ENCODE data around the gene NTN1.
"Not testable (repeated sequence)": the region's sequence is repeated elsewhere in the genome, so short reads cannot be mapped to it uniquely, and the experiment has no call there.

The NTN1 gene

GRCh38 chr17:9125722-9126121 is 104.4 kb downstream of the NTN1 start:
- no peak for DNase-seq

- DNase-seq: no peak
These were observed 106.0 kb downstream of the NTN1 start for GRCh38 chr17:9127340-9127739.

- no peak for DNase-seq
These were observed 110.1 kb downstream of the NTN1 start for GRCh38 chr17:9131371-9131770.

- no peak for DNase-seq
These were observed 111.0 kb downstream of the NTN1 start for GRCh38 chr17:9132291-9132690.

- DNase-seq: no peak
These were observed 111.8 kb downstream of the NTN1 start for GRCh38 chr17:9132944-9133610.

- no peak for DNase-seq
These were observed 116.9 kb downstream of the NTN1 start for GRCh38 chr17:9138161-9138717.

GRCh38 chr17:9139695-9140094 is 118.4 kb downstream of the NTN1 start:
- no peak for DNase-seq

GRCh38 chr17:9140550-9141424 is 119.5 kb downstream of the NTN1 start:
- no peak for DNase-seq

- no peak for DNase-seq
These were observed 120.1 kb downstream of the NTN1 start for GRCh38 chr17:9141425-9141753.

GRCh38 chr17:9142772-9143494 is 121.6 kb downstream of the NTN1 start:
- no peak for DNase-seq

GRCh38 chr17:9144502-9145249 is 123.4 kb downstream of the NTN1 start:
- DNase-seq: no peak

- no peak for DNase-seq
These were observed 124.8 kb downstream of the NTN1 start for GRCh38 chr17:9146064-9146463.

- no peak for DNase-seq
These were observed 127.7 kb downstream of the NTN1 start for GRCh38 chr17:9148905-9149525.

GRCh38 chr17:9150446-9151090 is 129.3 kb downstream of the NTN1 start:
- DNase-seq: no peak

GRCh38 chr17:9151091-9151490 is 129.8 kb downstream of the NTN1 start:
- no peak for DNase-seq

- DNase-seq: not testable (repeated sequence)
These were observed 130.4 kb downstream of the NTN1 start for GRCh38 chr17:9151740-9152139.

GRCh38 chr17:9158544-9159452 is 137.5 kb downstream of the NTN1 start:
- no peak for DNase-seq

GRCh38 chr17:9162275-9162985 is 141.1 kb downstream of the NTN1 start:
- DNase-seq: no peak

- no peak for DNase-seq
These were observed 145.5 kb downstream of the NTN1 start for GRCh38 chr17:9166788-9167187.

- DNase-seq: no peak
These were observed 146.1 kb downstream of the NTN1 start for GRCh38 chr17:9167379-9167778.

All from stimulated activated CD4-positive, alpha-beta T cell treated with anti-CD3 and anti-CD28 coated beads, Interleukin-15, amount 100 ng/mL, for 24 hours (primary cell).